Measurements from ENCODE around the gene ANO4. TPM values are rescaled to one million over a fixed set of nuclear protein-coding genes. Genes with fewer than 3 reads are reported as not detected.

ANO4 gene
- polyA plus RNA-seq, 1 donor = 0.78 TPM

DNA sequence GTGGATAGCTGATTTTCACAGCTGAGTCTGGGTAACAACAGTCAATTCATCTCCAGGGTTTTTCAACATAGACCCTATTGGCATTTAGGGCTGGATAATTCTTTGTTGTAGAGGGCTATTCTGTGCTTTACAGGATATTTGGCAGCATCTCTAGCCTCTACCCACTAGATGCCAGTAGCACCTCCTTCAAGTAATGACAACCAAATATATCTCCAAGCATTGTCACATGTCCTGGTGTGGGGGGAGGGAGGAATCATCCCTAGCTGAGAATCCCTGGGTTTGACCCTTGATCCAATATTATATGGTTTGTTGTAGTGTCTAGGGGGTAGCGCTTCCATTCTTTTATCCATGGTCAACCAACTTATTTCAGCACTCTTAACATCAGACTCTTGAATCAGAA, 157.2 kb downstream of the ANO4 start:
- no peak for DNase-seq (ENCODE audit: low read depth)

DNA sequence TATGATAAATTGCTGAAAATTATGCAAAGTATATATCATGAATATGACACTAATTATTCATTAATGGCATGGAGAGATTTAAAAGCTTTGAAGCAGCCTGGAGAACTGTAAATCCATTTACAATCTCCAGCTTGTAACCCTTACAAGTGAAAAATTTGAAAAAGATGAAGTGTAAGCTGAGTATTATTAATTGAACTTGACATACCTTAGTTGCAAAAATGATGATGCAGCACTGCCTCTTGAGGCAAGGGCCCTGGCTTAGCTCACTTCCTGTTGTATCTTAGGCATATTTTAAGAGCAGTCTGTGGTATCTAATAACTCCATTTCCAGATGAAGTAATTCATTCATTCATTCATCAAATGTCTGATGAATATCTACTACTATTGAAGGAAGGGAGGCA, 158.6 kb downstream of the ANO4 start:
- DNase-seq (ENCODE audit: low read depth) = no peak

DNA sequence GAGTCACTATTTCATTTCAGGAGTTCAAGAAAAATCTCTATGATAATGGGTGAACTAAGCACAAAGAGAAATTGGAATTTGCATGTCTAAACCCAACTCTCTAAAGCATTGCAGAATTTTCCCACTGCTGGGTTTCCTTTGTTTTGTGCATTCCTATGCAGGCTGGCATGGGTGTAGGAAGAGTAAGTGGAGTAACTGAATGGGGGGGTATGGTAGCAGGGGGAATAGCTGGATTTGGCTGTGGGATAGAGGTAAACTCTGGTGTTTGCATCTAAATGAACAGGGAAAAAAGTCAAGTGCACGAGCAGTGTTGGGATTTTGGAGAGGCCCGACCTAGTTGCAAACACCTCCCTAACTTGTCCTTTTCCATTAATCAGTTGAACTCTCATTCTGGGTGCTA, 159.1 kb downstream of the ANO4 start:
- DNase-seq (ENCODE audit: low read depth) = no peak

DNA sequence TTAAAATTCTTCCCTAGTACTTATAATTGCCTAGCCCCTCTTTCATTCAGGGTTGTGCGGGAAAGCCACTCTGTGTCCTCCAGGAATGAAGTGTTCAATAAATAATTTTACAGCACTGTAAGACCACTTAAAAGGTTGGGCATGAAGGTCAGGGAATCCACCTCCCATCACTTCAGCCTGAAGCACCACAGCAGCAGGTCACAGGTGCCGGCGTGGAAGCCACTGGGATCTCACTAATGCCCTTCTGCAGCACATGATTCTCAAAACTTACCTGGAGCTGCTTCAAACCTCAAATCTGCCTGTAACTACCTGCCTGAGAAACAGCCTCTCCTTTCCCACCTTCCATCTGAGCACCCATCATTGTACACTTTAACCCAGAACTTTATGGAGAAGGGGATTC, 159.5 kb downstream of the ANO4 start:
- no peak for DNase-seq (ENCODE audit: low read depth)

DNA sequence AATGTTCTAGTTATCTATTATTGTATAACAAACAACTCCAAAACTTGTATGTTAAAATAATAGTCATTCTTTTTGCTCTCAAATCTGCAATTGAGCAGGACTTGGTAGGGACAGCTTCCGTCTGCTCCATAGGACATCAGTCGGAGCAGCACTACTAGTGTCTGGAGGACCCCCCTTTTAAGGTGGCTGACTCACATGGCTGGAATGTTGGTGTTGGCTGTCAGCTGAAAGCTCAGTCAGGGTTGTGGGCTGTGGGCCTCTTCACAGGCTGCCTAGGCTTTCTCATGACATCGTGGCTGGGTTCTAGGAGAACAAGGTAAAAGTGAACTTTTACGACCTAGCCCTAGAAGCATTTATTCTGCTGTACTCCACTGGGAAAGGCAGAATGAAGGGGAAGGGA, 160.6 kb downstream of the ANO4 start:
- DNase-seq (ENCODE audit: low read depth) = no peak

DNA sequence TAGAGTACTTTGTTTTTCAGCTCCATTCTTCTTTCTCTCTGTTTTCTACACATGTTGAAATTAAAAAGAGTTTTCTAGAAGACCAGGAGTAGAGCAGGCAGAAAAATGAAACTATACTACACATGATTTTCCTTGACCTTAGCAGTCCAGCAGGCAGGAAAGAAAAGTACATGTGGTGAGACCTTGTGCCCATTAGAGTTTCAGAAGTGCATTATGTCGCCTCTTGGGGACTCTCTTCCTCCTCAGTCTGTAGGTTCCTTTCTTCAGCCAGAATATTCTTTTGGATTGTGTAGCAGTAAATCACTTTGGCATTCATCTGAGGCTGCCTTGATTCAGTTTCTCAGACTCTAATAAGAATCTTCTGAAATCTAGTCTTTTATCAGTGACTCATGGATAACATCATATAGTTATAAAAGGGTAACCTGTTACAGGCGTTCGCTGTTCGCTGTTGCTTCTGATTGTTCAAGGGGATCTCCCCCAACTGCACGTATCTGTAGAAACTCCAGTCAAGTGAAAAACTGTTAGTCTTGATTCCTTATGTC, 161.8 kb downstream of the ANO4 start:
- DNase-seq (ENCODE audit: low read depth) = no peak

DNA sequence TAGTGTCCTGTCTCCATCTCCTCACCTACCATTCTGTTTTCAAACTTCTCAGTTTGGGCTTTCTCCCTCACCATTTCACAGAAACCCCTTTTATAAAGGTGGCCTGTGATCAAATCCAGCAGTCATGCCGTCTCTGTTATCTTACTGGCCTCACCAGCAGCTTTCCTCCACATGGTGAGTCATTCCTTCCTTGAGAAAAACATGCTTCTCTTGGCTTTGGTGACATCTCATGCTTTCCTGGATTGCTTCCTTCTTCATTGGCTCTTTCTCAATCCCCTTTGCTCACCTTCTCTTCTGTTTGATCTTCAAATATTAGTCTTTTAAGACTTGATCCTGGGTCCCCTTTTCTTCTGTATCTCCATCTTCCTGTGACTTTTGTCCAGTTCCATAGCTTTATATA, 164.9 kb downstream of the ANO4 start:
- no peak for DNase-seq (ENCODE audit: low read depth)

DNA sequence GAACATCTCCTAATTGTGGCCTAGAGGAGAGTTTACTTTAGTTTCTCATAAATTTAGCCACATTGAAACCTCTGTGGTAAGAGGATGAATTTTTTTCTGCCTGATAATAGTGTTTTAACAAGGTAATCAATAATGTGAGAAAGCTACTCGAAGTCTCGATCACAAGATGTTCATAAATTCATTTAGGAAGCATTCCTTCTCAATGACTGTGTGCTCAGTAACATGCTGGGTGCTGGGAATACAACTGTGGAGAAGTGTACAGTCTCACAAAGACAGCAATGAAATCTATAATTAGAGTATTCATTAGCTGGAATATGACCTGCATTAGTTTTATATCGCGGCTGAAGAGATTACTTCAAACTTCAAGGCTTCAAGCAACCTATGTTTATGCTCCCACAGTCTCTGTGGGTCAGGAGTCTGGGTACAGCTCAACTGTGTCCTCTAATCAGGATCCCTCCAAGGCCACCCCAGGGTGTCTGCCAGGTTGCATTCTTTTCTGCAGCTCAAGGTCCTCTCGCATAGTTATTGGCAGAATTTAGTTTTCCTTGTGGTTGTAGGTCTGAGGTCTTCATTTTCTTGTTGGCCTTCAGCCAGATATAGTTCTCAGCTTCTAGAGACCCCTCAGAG, 167.6 kb downstream of the ANO4 start:
- DNase-seq (ENCODE audit: low read depth) = no peak

DNA sequence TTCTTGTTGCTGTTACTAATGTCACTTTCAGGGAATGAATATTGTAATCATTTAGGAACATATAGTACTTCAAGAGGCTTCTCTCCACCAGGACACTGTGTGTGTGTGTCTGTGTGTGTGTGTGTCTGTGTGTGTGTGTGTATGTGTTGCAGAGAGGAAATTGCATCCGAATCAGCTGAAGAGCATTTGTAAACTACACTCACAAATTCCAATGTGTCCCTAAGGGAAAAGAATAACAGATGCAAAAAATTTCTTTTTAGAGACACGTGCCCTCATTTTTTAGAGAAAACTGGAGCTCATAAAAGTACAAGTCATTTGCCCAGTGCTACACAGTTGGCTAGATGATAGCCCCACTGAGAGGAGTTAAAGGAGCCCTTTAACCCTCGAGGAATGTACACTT, 168.8 kb downstream of the ANO4 start:
- DNase-seq (ENCODE audit: low read depth) = no peak

DNA sequence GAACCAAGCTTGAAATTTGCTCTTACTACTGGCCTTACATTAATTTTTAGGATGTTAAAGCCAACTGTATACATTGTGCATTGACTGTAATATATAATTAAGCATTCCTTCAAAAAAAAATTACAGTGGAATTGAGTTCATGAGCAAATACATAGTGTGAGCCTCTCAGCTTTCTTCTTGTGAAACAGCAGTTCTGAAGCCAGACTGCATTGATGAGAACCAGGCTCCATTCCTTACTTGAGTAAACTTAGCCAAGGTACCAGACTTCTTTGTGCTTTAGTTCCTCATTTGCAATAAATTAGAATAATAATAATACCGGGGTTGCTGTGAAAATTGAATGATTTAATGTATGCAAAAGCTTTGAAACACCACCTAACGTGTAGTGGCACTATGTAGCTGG, 169.5 kb downstream of the ANO4 start:
- DNase-seq (ENCODE audit: low read depth) = no peak

DNA sequence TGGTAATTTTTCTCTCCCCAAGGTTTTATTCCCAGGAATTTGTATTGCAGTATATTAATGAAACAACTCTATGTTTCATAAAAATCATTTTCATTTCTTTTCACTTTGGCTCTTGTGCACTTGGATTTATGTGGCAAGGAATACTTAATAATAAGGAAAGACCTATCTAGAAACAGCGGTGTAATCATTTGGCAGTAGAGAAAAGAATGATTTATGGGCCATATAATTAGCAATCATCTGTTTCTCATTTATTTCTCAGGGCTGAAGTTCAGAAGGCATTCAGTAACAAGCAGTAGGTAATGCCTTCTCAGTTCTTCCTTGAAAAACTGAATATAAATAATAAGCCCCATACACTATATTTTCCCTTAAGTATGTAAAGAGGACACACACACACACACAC, 172.6 kb downstream of the ANO4 start:
- DNase-seq (ENCODE audit: low read depth) = no peak

DNA sequence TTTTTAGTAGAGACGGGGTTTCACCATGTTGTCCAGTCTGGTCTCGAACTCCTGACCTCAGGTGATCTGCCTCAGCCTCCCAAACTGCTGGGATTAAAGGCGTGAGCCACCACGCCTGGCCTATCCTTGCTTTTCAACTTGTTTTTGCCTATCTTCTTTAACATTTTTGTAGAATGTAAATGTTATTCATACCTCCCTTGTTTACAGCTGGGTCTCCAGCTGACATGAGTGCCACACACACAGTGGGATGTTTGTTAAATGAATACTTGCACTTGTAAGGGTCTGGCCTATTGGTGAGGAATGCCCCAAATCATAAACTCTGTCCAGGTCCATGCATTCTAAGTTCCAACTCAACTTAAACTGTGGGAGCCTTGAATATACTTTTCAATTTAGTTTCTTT, 176.3 kb downstream of the ANO4 start:
- DNase-seq (ENCODE audit: low read depth) = no peak

DNA sequence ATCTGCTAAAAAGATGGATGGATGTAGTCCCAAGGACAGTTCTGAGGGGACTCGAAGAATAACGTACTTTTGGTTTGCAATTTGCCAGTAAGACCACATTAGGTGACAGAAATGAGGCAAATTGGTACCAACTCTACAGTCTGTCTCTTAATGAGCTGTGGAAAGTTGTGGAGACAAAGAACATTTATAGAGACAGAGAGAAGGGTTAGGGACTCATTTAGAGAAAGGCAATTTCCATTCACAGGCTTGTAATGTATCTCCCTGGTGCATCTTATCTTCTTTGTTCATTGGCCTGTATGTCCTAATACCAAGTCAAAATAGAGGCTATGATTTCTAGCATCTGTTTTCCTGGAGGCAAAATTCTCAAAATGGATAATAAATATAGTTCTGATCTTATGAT, 177.5 kb downstream of the ANO4 start:
- DNase-seq (ENCODE audit: low read depth) = no peak

DNA sequence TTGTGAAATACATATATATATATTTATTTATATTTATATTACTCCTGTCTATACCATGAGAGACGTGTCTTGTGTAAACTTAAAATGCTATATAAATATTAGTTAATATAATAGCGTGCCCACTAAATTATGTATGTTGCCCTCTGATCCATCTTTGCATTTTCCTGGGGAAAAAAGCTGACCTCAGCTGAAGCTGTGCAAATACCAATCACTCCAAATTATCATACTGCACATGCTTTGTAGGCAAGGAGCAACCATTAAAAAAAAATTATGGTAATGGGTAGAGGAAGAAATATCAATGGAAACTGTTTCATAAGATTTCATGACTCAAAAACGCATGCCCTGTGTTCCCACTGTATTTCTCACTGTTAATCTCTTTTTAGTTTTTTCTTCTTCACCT, 179.8 kb downstream of the ANO4 start:
- no peak for DNase-seq (ENCODE audit: low read depth)

DNA sequence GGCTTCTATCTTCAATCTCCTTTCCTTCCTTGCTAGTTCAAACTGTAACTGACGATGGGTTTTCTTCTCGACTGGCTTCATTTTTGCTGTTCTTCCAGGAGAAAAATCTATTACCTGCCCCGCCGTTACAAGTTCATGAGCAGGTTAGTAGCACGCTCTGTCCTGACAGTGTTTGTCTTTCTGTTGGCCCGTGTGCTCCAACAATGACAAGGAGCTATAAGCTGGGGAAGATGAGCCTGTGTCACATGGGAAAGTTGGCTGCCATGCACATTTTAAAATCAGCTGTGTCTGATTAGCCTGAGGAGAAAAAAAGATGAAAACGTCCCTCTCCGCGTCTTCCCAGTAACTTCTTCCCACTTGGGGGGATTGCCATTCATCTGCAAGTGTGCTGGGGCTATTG, 180.2 kb downstream of the ANO4 start:
- DNase-seq (ENCODE audit: low read depth) = no peak

DNA sequence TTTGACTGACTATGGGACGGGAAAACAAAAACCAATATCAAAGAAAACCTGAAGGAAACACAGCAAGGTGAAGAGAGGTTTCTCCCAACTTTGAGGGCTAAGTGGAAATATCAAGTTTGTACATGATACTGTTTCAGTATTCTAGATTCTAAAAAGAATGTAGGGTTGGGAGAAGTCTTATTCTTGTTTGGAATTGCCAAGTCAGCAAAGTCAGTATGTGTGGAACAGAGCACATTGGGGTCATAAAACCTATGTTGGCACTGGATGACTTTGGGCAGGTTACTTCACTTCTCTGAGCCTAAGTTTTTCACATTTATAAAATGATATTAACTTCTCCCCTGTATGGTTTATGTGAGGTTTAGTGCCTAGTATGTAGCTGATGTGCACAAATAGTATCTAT, 182.2 kb downstream of the ANO4 start:
- no peak for DNase-seq (ENCODE audit: low read depth)

DNA sequence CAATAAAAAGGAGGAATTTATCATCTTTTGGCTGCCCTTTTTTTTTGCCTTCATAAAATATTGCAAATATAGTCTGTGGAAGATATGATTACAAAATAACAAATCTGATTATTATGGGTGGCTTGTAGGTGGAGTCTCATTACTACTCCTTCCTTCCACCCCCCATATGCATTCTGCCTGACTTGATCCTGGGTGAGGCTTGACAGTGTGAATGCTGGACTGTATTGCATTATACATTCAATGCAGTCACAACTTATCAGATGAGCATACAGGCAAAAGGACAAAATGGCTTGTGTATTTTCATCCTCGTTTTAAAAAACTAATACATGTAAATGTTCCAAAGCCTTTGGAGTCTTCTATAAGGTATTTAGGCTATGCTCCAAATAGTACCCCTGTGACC, 186.3 kb downstream of the ANO4 start:
- no peak for DNase-seq (ENCODE audit: low read depth)

DNA sequence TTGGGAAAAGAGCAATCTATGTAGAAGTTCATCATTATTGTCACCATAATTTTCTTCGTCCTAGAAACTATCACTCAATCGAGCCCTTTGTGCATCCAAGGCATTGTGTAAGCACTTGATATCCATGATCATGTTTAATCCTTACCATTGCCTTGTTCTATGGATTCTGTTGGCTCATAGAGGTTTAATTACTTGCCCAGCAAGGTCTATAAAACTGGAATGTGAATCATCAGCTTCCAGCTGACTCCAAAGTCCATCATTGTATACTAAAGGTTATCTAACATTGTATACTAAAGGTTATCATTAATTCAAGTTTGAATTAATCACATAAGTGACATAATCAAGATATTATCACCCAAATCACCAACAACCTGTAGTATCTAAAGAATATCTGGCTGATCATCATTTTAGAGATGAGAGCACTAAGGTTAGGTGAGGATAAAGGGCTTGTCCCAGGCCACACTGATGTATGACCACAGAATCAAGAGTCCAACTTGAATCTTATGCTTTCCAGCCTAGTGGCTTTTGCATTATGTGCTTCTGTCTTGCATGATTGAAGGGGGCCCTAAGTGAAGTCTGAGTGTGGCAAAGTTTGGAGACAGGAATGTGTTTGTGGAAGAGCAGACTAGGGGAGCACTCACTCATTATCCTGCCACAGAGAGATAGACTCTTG, 188.1 kb downstream of the ANO4 start:
- DNase-seq (ENCODE audit: low read depth) = no peak

DNA sequence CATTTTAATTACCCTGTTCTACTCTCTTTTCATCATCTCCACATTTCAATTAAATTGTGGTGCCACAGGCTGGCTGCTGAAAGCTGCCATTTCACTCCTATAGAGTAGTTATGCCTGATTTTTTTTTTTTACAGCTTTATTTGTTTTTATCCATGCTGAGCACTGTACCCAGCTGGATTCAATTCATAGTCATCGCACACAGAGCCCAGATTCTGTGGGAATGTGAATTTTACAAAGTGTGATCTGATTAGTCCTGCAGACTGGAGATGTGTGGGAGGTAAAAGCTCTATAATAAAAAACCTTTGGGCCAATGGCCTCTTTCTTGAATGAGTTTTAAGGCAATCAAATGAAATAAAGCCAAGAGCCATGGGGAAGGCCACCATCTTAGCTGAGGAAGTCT, 190.2 kb downstream of the ANO4 start:
- no peak for DNase-seq (ENCODE audit: low read depth)

DNA sequence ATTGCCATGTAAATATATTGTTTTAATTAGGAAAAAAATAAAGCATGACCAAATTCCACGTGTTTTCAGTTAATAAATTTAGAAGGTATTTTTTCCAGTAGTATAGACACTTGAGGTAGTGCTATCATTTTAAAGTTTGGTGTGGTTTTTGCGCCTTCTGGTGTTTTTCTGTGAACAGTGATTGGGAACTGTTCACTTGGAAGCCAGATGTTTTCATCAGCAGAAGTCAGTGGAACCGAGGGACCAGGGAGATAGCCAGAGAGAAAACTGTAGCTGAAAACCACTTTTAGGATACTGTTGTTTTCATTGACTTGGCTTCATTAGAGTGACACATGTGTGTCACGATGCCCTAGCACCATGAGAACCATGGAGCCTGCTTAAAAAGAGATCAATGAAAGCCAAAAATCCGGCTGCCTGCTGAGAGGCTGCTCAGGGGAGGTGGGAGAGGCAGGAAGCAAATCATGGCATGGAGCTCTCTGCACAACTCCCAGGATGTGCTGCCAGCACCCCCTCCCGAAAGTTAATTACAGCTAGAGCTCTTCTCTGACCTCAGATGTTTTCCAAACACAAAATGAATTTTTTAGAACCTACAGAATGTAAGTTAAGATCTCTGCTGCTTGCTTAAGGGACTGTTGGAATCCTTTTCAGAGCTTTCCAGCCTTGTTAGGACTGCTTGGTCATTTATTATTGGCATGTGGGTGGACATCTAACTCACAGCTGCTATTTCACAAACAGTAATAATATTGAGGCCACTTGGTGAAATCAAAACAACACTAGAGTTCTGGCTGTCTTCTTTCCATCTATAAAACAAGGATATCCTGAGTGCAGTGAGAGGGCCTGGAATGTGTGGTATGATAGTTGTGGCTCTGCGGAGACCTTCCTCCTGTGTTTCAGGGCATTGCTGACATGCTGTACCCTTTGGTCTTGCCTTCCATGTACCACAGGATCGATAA, 192.3 kb downstream of the ANO4 start:
- no peak for DNase-seq (ENCODE audit: low read depth)

DNA sequence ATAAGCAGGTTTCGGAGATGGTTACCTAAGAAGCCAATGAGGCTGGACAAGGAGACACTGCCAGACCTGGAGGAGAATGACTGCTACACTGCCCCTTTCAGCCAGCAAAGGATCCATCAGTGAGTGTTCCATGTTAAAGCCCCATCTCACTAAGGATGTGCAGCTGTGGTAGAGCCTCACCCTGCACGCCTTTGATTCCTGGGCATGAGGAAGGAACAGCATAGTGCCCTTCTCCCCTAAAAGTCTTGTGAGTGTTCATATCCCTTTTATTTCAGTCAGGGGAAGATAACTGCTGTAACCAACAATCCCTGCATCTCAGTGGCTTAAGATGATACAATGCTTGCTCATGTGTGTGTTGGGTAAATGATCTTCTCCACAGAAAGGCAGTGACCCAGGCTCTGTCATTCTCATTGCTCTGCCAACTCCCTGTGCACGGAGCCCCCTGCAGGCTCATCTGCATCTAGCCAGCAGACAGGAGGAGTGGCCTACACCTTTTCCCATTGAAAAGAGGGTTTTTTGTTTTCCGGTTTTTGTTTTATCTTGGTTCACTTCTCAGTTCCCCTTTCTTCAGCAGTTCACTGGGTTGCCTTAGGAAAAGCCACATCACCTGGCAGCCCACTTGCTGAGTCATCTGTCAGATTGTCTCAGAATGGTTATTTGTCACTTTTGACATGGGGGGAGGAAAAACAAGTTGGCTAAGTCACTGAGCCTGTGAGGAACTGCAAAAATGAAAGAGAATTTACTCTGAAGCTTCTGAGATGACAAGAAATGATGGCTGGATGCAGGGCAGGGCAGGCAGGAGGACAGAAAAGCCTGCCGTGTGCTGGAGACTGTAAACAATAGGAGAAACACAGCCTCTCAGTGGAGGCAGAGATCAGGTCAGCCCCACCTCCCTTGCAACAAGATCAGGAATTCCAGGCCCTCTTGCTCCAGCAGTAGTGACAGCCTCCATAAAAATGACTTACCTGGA, 193.3 kb downstream of the ANO4 start:
- DNase-seq (ENCODE audit: low read depth) = no peak

Measured in forelimb muscle (tissue), 1 donor.